Measurements from ENCODE around the gene C5orf24. TPM values are rescaled to one million over a fixed set of nuclear protein-coding genes. Genes with fewer than 3 reads are reported as not detected.
"Not testable (repeated sequence)": the region's sequence is repeated elsewhere in the genome, so short reads cannot be mapped to it uniquely, and the experiment has no call there.

C5orf24 gene
- total and polyA plus RNA-seq, 11 donors, result 10.9 to 33.4 (median 27.0) TPM

DNA sequence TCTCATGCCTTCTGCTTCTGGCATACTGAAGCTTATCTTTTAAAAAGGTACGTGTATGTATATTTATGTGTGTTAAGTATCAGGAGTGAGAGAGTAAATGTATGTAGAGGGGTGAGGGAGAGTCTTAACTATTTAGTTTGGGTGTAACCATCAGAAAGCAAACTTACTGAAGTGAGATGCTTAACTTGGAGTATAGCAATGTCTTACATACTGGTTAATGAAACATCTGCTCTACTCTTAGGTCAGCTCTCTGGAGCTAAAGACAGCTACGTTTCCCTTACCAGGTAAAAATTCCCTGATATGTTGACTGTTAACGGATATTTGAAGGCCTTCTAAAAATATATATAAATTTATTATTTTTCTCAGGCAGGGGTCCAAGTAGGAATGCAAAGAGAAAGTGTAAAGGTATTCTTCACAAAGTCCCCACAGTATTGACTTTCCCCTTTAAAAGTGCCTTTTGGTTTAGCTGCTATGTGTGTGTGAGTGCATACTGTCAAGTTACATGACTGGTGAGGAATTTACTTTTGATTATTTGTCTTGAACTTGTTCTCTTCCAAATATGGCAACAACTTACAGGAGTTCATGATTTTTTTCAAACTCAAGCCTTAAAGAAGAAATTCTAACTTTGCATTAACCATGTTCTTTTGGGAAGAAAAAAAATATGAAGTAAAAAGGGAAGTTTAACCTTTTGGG, 12.3 kb upstream of the C5orf24 start:
- Histone ChIP-seq H3K4me3 (no peak overlapping the region), H3K4me1 (peaks cover 0 to 11% (median 4%) of the 10 kb centered on the region in 12 donors), H3K9me3 (no peaks in the 10 kb centered on the region), H3K27ac (no peak overlapping the region), H3K36me3 (peaks cover 0 to 77% (median 43%) of the 10 kb centered on the region in 9 donors), H3K27me3 (no peaks in the 10 kb centered on the region)
- no peak for TF ChIP-seq POLR2A (IDR thresholded peaks at IDR 0.05)
- TF ChIP-seq, protein P1, sequence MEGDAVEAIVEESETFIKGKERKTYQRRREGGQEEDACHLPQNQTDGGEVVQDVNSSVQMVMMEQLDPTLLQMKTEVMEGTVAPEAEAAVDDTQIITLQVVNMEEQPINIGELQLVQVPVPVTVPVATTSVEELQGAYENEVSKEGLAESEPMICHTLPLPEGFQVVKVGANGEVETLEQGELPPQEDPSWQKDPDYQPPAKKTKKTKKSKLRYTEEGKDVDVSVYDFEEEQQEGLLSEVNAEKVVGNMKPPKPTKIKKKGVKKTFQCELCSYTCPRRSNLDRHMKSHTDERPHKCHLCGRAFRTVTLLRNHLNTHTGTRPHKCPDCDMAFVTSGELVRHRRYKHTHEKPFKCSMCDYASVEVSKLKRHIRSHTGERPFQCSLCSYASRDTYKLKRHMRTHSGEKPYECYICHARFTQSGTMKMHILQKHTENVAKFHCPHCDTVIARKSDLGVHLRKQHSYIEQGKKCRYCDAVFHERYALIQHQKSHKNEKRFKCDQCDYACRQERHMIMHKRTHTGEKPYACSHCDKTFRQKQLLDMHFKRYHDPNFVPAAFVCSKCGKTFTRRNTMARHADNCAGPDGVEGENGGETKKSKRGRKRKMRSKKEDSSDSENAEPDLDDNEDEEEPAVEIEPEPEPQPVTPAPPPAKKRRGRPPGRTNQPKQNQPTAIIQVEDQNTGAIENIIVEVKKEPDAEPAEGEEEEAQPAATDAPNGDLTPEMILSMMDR (IDR thresholded peaks at IDR 0.05), result no peak
- intact Hi-C loops (cut with DNase I), result no loop called here
- WGBS, 4 donors, result 84 to 93% (median 86%) methylated on average over 3 of the region's 3 CpGs
- DNase-seq (no peak), ATAC-seq (no peak)

DNA sequence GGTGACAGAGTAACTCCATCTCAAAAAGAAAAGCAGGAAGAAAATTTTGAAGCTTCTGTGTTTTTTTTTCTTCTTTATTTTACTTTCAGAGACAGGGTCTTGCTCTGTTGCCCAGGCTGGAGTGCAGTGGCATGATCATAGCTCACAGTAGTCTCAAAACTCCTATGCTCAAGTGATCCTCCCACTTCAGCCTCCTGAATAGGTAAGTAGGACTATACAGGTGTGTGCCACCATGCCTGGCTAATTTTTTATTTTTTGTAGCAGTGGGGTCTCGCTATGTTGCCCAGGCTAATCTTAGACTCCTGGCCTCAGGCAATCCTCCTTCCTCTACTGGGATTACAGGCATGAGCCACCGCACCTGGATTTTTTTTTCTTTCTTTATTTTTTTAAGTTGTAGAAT, 10.1 kb upstream of the C5orf24 start:
- Histone ChIP-seq H3K36me3 (peaks cover 0 to 81% (median 38%) of the 10 kb centered on the region in 9 donors), H3K9me3 (no peaks in the 10 kb centered on the region), H3K27ac (no peak overlapping the region), H3K4me3 (no peak overlapping the region), H3K27me3 (no peaks in the 10 kb centered on the region), H3K4me1 (peaks cover 0 to 11% (median 4%) of the 10 kb centered on the region in 12 donors)
- DNase-seq (no peak), ATAC-seq (no peak)
- TF ChIP-seq, protein P1 (IDR thresholded peaks at IDR 0.05), result no peak
- no peak for TF ChIP-seq POLR2A (IDR thresholded peaks at IDR 0.05)
- 92 to 98% (median 97%) methylated on average over 2 of the region's 2 CpGs for WGBS, 4 donors
- intact Hi-C loops (cut with DNase I), result no loop called here

DNA sequence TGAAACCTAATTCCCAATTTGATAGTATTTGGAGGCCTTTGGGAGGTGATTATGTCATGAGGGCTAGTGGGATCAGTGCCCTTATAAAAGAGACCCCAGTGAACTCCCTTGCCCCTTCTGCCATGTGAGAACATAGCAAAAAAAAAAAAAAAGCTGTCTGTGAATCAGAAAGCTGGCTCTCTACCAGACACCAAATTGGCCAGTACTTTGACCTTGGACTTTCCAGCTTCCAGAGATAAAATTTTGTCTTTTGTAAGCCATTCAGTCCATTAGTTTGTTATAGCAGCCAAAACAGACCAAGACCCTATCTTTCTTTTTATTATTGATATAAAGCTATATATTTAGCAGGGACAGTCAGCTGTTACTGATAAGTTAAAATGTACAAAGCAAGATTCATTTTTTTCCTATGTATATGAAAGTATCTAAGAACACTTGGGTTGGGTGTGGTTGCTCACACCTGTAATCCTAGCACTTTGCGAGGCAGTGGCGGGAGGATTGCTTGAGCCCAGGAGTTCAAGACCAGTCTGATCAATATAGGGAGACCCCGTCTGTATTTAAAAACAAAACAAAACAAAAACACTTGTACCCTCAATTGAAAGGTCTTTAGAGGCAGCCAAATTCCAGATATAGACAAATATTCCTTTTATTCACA, 8.1 kb upstream of the C5orf24 start:
- intact Hi-C loops (cut with DNase I), result no loop called here
- ATAC-seq, result no peak

DNA sequence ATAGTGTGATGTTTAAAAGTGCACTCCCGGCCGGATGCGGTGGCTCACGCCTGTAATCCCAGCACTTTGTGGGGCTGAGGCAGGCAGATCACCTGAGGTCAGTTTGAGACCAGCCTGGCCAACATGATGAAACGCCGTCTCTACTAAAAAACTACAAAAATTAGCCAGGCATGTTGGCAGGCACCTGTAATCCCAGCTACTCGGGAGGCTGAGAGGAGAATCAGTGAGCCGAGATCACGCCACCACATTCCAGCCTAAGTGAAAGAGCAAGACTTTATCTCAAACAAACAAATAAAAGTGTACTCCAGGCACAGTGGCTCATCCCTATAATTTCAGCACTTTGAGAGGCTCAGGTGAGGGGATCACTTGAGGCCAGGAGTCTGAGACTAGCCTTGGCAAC, 7.4 kb upstream of the C5orf24 start:
- H3K27ac ChIP-seq; H3K9me3 ChIP-seq; ATAC-seq; H3K27me3 ChIP-seq; H3K4me3 ChIP-seq; intact Hi-C loops (cut with DNase I); DNase-seq: not testable (repeated sequence)
- Histone ChIP-seq H3K4me1 (peaks cover 0 to 11% (median 4%) of the 10 kb centered on the region in 12 donors), H3K36me3 (peaks cover 0 to 69% (median 23%) of the 10 kb centered on the region in 9 donors)
- 78 to 84% (median 83%) methylated on average over 9 of the region's 9 CpGs for WGBS, 4 donors

More for the DNA sequence above, 8.1 kb upstream of the C5orf24 start:
- Histone ChIP-seq H3K27ac (no peak overlapping the region), H3K36me3 (peaks cover 0 to 76% (median 30%) of the 10 kb centered on the region in 9 donors), H3K4me3 (no peak overlapping the region), H3K27me3 (no peaks in the 10 kb centered on the region), H3K9me3 (no peaks in the 10 kb centered on the region), H3K4me1 (peaks cover 0 to 11% (median 4%) of the 10 kb centered on the region in 12 donors)
- WGBS, 4 donors, result 94 to 99% (median 96%) methylated on average over 3 of the region's 3 CpGs
- DNase-seq, result no peak
- TF ChIP-seq, protein P1 (IDR thresholded peaks at IDR 0.05), result no peak
- no peak for TF ChIP-seq POLR2A (IDR thresholded peaks at IDR 0.05)
